Nephron progenitor cell (in vitro differentiated cells): ENCODE data around the gene RNH1.
A peak's percentile ranks its signal among the peaks of the same experiment; 100 is the strongest.

Experiments used
- DNase-seq: peaks from one replicate; pipeline ENCODE4 v3.0.0; 2021
- H3K27ac Mint-ChIP-seq: 2 replicates; pipeline ENCODE4 v1.8.0; 2021; ENCODE audit warnings: mild to moderate bottlenecking, moderate library complexity, mixed read lengths
- H3K27me3 Mint-ChIP-seq: 2 replicates; pipeline ENCODE4 v1.8.0; 2021; ENCODE audit warnings: mild to moderate bottlenecking, low read depth, mixed read lengths; ENCODE audit not compliant: poor library complexity
- H3K36me3 Mint-ChIP-seq: 2 replicates; pipeline ENCODE4 v1.8.0; 2021; ENCODE audit warnings: low read depth, mixed read lengths
- H3K4me1 Mint-ChIP-seq: 2 replicates; pipeline ENCODE4 v1.8.0; 2021; ENCODE audit warnings: mixed read lengths
- H3K4me3 Mint-ChIP-seq: 2 replicates; pipeline ENCODE4 v1.8.0; 2021; ENCODE audit warnings: mild to moderate bottlenecking, moderate library complexity, mixed read lengths
- H3K9me3 Mint-ChIP-seq: 2 replicates; pipeline ENCODE4 v1.8.0; 2021; ENCODE audit warnings: mild to moderate bottlenecking, moderate library complexity, mixed read lengths
- CTCF ChIP-seq: fragments of 200-600 bp; sonication (generic); IDR thresholded peaks from 2 replicates; pipeline ENCODE4 v1.5.0; 2021; ENCODE audit warnings: antibody characterized with exemption

The RNH1 gene

GRCh38 chr11:535210-535518, 28.1 kb upstream of the RNH1 start:
- peaks cover 27% of the 10 kb centered on the region for H3K27me3 Mint-ChIP-seq
- peaks cover 22% of the 10 kb centered on the region for H3K4me1 Mint-ChIP-seq
- no peaks in the 10 kb centered on the region for H3K36me3 Mint-ChIP-seq
- H3K4me3 Mint-ChIP-seq, result no peak overlapping the region
- TF ChIP-seq CTCF, result no peak
- no peak for DNase-seq
- no peaks in the 10 kb centered on the region for H3K9me3 Mint-ChIP-seq
- no peak overlapping the region for H3K27ac Mint-ChIP-seq

- Mint-ChIP-seq H3K9me3 (no peaks in the 10 kb centered on the region), H3K4me1 (peaks cover 17% of the 10 kb centered on the region), H3K4me3 (peak overlapping the region; percentile 74), H3K36me3 (no peaks in the 10 kb centered on the region), H3K27ac (no peak overlapping the region), H3K27me3 (peaks cover 27% of the 10 kb centered on the region)
- TF ChIP-seq CTCF, result no peak
- no peak for DNase-seq
Observed at GRCh38 chr11:534396-535209, 27.6 kb upstream of the RNH1 start.

- no peak overlapping the region for H3K27ac Mint-ChIP-seq
- H3K9me3 Mint-ChIP-seq, result no peaks in the 10 kb centered on the region
- no peak for TF ChIP-seq CTCF
- no peaks in the 10 kb centered on the region for H3K36me3 Mint-ChIP-seq
- H3K4me3 Mint-ChIP-seq, result peak overlapping the region; percentile 38
- DNase-seq, result no peak
- peaks cover 18% of the 10 kb centered on the region for H3K4me1 Mint-ChIP-seq
- H3K27me3 Mint-ChIP-seq, result peaks cover 22% of the 10 kb centered on the region
Observed at GRCh38 chr11:533586-534395, 26.7 kb upstream of the RNH1 start.

- no peak for TF ChIP-seq CTCF
- Mint-ChIP-seq H3K27me3 (peaks cover 15% of the 10 kb centered on the region), H3K4me3 (peak overlapping the region; percentile 38), H3K36me3 (no peaks in the 10 kb centered on the region), H3K27ac (no peak overlapping the region), H3K4me1 (peaks cover 14% of the 10 kb centered on the region), H3K9me3 (no peaks in the 10 kb centered on the region)
- DNase-seq, result no peak
Observed at GRCh38 chr11:532986-533585, 26.0 kb upstream of the RNH1 start.

GRCh38 chr11:532527-532985, 25.5 kb upstream of the RNH1 start:
- Mint-ChIP-seq H3K27ac (no peak overlapping the region), H3K27me3 (peaks cover 9% of the 10 kb centered on the region), H3K4me1 (peaks cover 9% of the 10 kb centered on the region), H3K9me3 (no peaks in the 10 kb centered on the region), H3K36me3 (no peaks in the 10 kb centered on the region), H3K4me3 (no peak overlapping the region)
- no peak for TF ChIP-seq CTCF
- no peak for DNase-seq
